Measurements from ENCODE around the gene SLC12A4.

DNA sequence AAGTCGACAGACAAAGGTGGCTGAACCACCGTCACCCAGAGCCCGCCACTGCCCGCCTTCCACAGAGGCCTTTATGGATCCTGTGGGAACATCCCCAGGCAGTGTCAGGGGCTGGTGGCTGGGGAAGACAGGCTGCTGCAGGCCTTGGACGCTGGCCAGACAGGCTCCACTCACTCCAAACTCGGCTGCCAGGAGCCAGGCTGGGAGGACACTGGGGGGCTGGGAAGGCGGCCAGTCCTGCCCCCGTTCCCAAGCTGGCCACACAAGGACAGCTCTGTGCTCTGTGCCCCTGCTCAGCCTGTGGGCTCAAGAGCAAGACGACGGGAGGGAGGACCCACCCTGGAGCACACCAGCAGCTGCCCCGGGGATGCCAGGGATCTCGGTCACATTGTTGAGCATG lies 17.0 kb downstream of the SLC12A4 start:
- TF ChIP-seq, protein P1, sequence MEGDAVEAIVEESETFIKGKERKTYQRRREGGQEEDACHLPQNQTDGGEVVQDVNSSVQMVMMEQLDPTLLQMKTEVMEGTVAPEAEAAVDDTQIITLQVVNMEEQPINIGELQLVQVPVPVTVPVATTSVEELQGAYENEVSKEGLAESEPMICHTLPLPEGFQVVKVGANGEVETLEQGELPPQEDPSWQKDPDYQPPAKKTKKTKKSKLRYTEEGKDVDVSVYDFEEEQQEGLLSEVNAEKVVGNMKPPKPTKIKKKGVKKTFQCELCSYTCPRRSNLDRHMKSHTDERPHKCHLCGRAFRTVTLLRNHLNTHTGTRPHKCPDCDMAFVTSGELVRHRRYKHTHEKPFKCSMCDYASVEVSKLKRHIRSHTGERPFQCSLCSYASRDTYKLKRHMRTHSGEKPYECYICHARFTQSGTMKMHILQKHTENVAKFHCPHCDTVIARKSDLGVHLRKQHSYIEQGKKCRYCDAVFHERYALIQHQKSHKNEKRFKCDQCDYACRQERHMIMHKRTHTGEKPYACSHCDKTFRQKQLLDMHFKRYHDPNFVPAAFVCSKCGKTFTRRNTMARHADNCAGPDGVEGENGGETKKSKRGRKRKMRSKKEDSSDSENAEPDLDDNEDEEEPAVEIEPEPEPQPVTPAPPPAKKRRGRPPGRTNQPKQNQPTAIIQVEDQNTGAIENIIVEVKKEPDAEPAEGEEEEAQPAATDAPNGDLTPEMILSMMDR (optimal IDR thresholded peaks at IDR 0.05 in 1 of 3, IDR thresholded peaks at IDR 0.05 in 1 of 3, conservative IDR thresholded peaks at IDR 0.05 in 1 of 3; ENCODE audit: extremely low read depth in 1 of 3, insufficient read depth in 2 of 3, low read length in 3 of 3), result no peak
- no peak for TF ChIP-seq EZH2 (IDR thresholded peaks at IDR 0.05; ENCODE audit: low read length)

All from keratinocyte (primary cell).